Measurements from ENCODE around the gene PRND.
A peak's percentile ranks its signal among the peaks of the same experiment; 100 is the strongest.

PRND gene

DNA sequence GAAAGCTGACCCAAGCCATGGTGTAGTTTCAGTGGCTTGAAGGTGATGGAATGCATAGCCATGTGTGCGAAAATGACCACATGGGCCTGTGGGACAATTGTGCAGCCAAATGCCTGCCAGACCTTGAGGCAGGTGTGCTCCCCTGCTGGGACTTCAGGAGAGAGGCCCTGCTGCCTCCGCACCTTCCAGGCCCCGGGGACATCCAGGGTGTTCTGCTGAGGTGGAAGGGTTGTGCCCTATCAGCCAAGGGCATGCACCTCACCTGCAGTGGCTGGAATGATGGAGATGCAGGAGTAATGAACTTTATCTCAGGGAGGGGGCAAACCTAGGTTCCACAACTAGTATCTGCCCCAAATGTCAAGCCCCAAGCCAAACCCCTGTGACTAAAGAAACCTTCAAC lies 44.0 kb downstream of the PRND start:
- H3K4me3 ChIP-seq (ENCODE audit: low read length), result no peak overlapping the region
- H3K27me3 ChIP-seq (ENCODE audit: low read depth, low read length), result peaks cover 11% of the 10 kb centered on the region
- H3K9me3 ChIP-seq (ENCODE audit: insufficient read depth, low read length), result 0 out of 2 replicates have a peak, but pooled peaks cover under 1% of the 10 kb centered on the region
- no peak overlapping the region for H2AFZ ChIP-seq (ENCODE audit: low read depth, low read length)
- peaks cover 20% of the 10 kb centered on the region for H3K4me1 ChIP-seq (ENCODE audit: low read length)
- TF ChIP-seq EZH2phosphoT487 (IDR thresholded peaks at IDR 0.05; ENCODE audit: low read depth), result no peak
- TF ChIP-seq, protein P1, sequence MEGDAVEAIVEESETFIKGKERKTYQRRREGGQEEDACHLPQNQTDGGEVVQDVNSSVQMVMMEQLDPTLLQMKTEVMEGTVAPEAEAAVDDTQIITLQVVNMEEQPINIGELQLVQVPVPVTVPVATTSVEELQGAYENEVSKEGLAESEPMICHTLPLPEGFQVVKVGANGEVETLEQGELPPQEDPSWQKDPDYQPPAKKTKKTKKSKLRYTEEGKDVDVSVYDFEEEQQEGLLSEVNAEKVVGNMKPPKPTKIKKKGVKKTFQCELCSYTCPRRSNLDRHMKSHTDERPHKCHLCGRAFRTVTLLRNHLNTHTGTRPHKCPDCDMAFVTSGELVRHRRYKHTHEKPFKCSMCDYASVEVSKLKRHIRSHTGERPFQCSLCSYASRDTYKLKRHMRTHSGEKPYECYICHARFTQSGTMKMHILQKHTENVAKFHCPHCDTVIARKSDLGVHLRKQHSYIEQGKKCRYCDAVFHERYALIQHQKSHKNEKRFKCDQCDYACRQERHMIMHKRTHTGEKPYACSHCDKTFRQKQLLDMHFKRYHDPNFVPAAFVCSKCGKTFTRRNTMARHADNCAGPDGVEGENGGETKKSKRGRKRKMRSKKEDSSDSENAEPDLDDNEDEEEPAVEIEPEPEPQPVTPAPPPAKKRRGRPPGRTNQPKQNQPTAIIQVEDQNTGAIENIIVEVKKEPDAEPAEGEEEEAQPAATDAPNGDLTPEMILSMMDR (IDR thresholded peaks at IDR 0.05; ENCODE audit: low read depth, low read length), result no peak
- H3K36me3 ChIP-seq (replicated peaks; ENCODE audit: low read depth, low read length), result no peaks in the 10 kb centered on the region
- no peaks in the 10 kb centered on the region for H3K79me2 ChIP-seq (ENCODE audit: low read length)
- no peak overlapping the region for H3K4me2 ChIP-seq (ENCODE audit: low read length)
- H3K27ac ChIP-seq (ENCODE audit: low read length), result no peak overlapping the region
- H4K20me1 ChIP-seq (ENCODE audit: insufficient read depth, low read length), result no peaks in the 10 kb centered on the region
- no peak overlapping the region for H3K9ac ChIP-seq (ENCODE audit: low read length)

DNA sequence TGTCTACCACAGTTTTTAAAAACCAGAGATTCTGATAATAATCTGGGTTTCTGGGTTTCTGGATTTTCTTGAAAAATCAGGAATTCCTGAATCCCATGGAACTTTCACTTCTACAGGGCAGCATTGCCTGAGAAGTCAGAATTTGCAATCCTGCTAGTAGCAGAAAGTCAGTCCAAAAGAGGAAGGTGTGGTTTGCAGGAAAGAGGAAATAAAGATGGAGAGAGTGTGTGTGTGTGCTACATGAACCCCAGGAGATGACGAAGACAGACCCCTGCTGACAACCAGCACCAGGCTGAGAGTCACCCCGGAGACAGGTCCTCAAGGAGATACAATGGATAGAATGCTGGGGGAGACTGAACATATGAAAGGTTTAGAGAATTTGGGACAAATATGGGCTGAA lies 44.9 kb downstream of the PRND start:
- H3K79me2 ChIP-seq (ENCODE audit: low read length), result no peaks in the 10 kb centered on the region
- H3K27me3 ChIP-seq (ENCODE audit: low read depth, low read length), result peaks cover 9% of the 10 kb centered on the region
- H2AFZ ChIP-seq (ENCODE audit: low read depth, low read length), result no peak overlapping the region
- no peaks in the 10 kb centered on the region for H4K20me1 ChIP-seq (ENCODE audit: insufficient read depth, low read length)
- H3K9ac ChIP-seq (ENCODE audit: low read length), result no peak overlapping the region
- H3K36me3 ChIP-seq (replicated peaks; ENCODE audit: low read depth, low read length), result peaks cover 3% of the 10 kb centered on the region
- H3K27ac ChIP-seq (ENCODE audit: low read length), result 0 out of 2 replicates have a peak overlapping the region, but pooled peaks have one; percentile 15
- peaks cover 15% of the 10 kb centered on the region for H3K4me1 ChIP-seq (ENCODE audit: low read length)
- peaks cover 10% of the 10 kb centered on the region for H3K9me3 ChIP-seq (ENCODE audit: insufficient read depth, low read length)
- H3K4me2 ChIP-seq (ENCODE audit: low read length), result peak overlapping the region; percentile 48
- H3K4me3 ChIP-seq (ENCODE audit: low read length), result 0 out of 2 replicates have a peak overlapping the region, but pooled peaks have one; percentile 3
- TF ChIP-seq EZH2phosphoT487 (IDR thresholded peaks at IDR 0.05; ENCODE audit: low read depth), result no peak
- TF ChIP-seq, protein P1 (IDR thresholded peaks at IDR 0.05; ENCODE audit: low read depth, low read length), result no peak

DNA sequence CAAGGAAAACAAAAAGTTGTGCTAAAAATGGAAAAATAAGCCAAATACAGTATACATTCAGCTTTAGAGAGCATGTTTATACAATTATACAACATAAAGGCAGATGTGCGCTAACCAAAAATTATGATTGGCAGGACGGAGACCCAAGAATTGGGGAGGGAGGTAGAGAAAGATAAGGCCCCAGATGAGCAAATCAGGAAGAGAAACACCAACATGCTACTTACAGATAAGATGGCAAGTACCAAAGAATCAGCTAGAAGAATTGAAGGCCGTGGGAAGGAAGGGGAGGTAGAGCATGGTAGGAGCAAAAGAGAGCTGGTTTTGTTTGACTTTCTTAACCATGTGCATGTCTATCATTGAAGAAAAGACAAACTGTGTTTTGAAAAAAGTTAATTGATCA lies 45.4 kb downstream of the PRND start:
- Histone ChIP-seq H3K9ac (ENCODE audit: low read length) (no peak overlapping the region), H3K4me3 (ENCODE audit: low read length) (0 out of 2 replicates have a peak overlapping the region, but pooled peaks have one; percentile 3), H3K27ac (ENCODE audit: low read length) (0 out of 2 replicates have a peak overlapping the region, but pooled peaks have one; percentile 15), H3K79me2 (ENCODE audit: low read length) (no peaks in the 10 kb centered on the region), H3K27me3 (ENCODE audit: low read depth, low read length) (peaks cover 4% of the 10 kb centered on the region), H4K20me1 (ENCODE audit: insufficient read depth, low read length) (no peaks in the 10 kb centered on the region), H2AFZ (ENCODE audit: low read depth, low read length) (no peak overlapping the region), H3K9me3 (ENCODE audit: insufficient read depth, low read length) (peaks cover 14% of the 10 kb centered on the region), H3K36me3 (replicated peaks; ENCODE audit: low read depth, low read length) (peaks cover 7% of the 10 kb centered on the region), H3K4me2 (ENCODE audit: low read length) (peak overlapping the region; percentile 48), H3K4me1 (ENCODE audit: low read length) (peaks cover 15% of the 10 kb centered on the region)
- no peak for TF ChIP-seq EZH2phosphoT487 (IDR thresholded peaks at IDR 0.05; ENCODE audit: low read depth)
- TF ChIP-seq, protein P1 (IDR thresholded peaks at IDR 0.05; ENCODE audit: low read depth, low read length), result no peak

DNA sequence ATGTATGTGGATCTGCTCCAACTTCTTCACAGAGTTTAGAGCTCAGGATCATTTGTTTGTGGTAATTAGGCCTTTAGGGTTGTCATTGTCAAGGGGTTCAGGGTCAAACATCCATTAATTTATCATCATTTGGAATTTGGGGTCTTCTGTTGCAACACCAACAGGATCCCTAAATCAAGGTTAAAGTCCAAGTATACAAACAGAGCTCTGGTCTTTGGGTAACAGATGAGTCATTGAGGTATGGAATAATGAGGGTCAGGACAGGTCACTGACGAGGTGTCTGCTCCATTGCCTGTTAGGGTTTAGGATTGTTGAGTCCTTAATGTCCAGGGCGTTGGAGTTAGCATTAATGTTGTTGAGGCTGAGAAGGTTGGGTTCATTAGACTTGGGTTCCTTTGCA lies 47.6 kb downstream of the PRND start:
- Histone ChIP-seq H3K4me2 (ENCODE audit: low read length) (no peak overlapping the region), H3K9ac (ENCODE audit: low read length) (no peak overlapping the region), H3K79me2 (ENCODE audit: low read length) (no peaks in the 10 kb centered on the region), H2AFZ (ENCODE audit: low read depth, low read length) (no peak overlapping the region), H4K20me1 (ENCODE audit: insufficient read depth, low read length) (no peaks in the 10 kb centered on the region), H3K4me3 (ENCODE audit: low read length) (no peak overlapping the region), H3K9me3 (ENCODE audit: insufficient read depth, low read length) (peaks cover 27% of the 10 kb centered on the region), H3K4me1 (ENCODE audit: low read length) (peaks cover 15% of the 10 kb centered on the region), H3K27me3 (ENCODE audit: low read depth, low read length) (no peaks in the 10 kb centered on the region; the same call in 1 of the 2 replicates), H3K36me3 (replicated peaks; ENCODE audit: low read depth, low read length) (peaks cover 15% of the 10 kb centered on the region), H3K27ac (ENCODE audit: low read length) (no peak overlapping the region)
- TF ChIP-seq, protein P1 (IDR thresholded peaks at IDR 0.05; ENCODE audit: low read depth, low read length), result no peak
- TF ChIP-seq EZH2phosphoT487 (IDR thresholded peaks at IDR 0.05; ENCODE audit: low read depth), result no peak
